IMR-90 (cell line): ENCODE results near the gene EXTL2. TPM values are rescaled to one million over a fixed set of nuclear protein-coding genes. Genes with fewer than 3 reads are reported as not detected.

Experiments
- ATAC-seq: fragments of 200-7000 bp; cut with Tn5 transposase; 2 replicates; pipeline ENCODE4 v1.9.1; 2020; ENCODE audit warnings: low read depth, mild to moderate bottlenecking, moderate library complexity
- BruUV-seq: library from RNA; stranded (reverse); fragments of 400-500 nt; replicated peaks from 2 replicates; lab custom pipeline; 2021; lab: Mats Ljungman, UMichigan
- CTCF ChIA-PET: fragments of 300-600 bp; formaldehyde crosslinking; extraction: SDS; loops from one replicate; lab custom pipeline; 2021; ENCODE audit warnings: antibody characterized with exemption; lab: Yijun Ruan, JAX
- POLR2A ChIA-PET: fragments of 300-600 bp; sonication (Branson Sonifier 250); formaldehyde crosslinking; loops from one replicate; lab custom pipeline; 2022; ENCODE audit warnings: antibody characterized with exemption; ENCODE audit not compliant: unreplicated experiment; lab: Charles Lee
- DNase-seq: peaks from one replicate; pipeline ENCODE4 v3.0.0; 2013
- H2AFZ ChIP-seq: replicated peaks from 2 replicates; pipeline ENCODE3; 2013; ENCODE audit warnings: low read length, mild to moderate bottlenecking; ENCODE audit not compliant: poor library complexity
- H2AK5ac ChIP-seq: 2 replicates; pipeline ENCODE4 v1.6.1; 2013; ENCODE audit warnings: low read depth, low read length, inconsistent platforms
- H2AK9ac ChIP-seq: replicated peaks from 2 replicates; pipeline ENCODE3; 2013; ENCODE audit warnings: mild to moderate bottlenecking, low read depth, low read length, moderate library complexity; ENCODE audit not compliant: poor library complexity
- H2BK120ac ChIP-seq: 2 replicates; pipeline ENCODE4 v1.6.1; 2013; ENCODE audit warnings: low read depth, low read length, inconsistent platforms
- H2BK15ac ChIP-seq: 3 replicates; pipeline ENCODE4 v1.6.1; 2013; ENCODE audit warnings: low read depth, low read length, inconsistent platforms
- H2BK20ac ChIP-seq: 2 replicates; pipeline ENCODE4 v1.6.1; 2013; ENCODE audit warnings: low read depth, mild to moderate bottlenecking, inconsistent platforms, low read length, moderate library complexity
- H2BK5ac ChIP-seq: 2 replicates; pipeline ENCODE4 v1.6.1; 2013; ENCODE audit warnings: mild to moderate bottlenecking, low read depth, low read length, inconsistent platforms; ENCODE audit not compliant: poor library complexity, severe bottlenecking
- H3K14ac ChIP-seq: replicated peaks from 2 replicates; pipeline ENCODE4 v1.6.1; 2013; ENCODE audit warnings: low read depth, low read length, inconsistent platforms
- H3K18ac ChIP-seq: 2 replicates; pipeline ENCODE4 v1.6.1; 2013; ENCODE audit warnings: low read depth, low read length, control low read depth
- H3K23ac ChIP-seq: 2 replicates; pipeline ENCODE4 v1.6.1; 2013; ENCODE audit warnings: low read depth, low read length, inconsistent platforms
- H3K27ac ChIP-seq: 2 replicates; pipeline ENCODE4 v1.5.1; 2013; ENCODE audit warnings: mild to moderate bottlenecking, control low read depth, low read length; ENCODE audit not compliant: insufficient read depth
- H3K27me3 ChIP-seq: 2 replicates; pipeline ENCODE4 v1.6.1; 2013; ENCODE audit warnings: low read length; ENCODE audit not compliant: control insufficient read depth, insufficient read depth
- H3K36me3 ChIP-seq: 2 replicates; pipeline ENCODE4 v1.6.1; 2013; ENCODE audit warnings: low read length, mixed read lengths; ENCODE audit not compliant: control insufficient read depth, insufficient read depth
- H3K4ac ChIP-seq: 2 replicates; pipeline ENCODE4 v1.6.1; 2013; ENCODE audit warnings: low read depth, low read length, inconsistent platforms
- H3K4me1 ChIP-seq: 2 replicates; pipeline ENCODE4 v1.6.1; 2013; ENCODE audit warnings: low read length, mixed read lengths; ENCODE audit not compliant: control insufficient read depth, insufficient read depth
- H3K4me2 ChIP-seq: 2 replicates; pipeline ENCODE4 v1.6.1; 2013; ENCODE audit warnings: low read depth, mild to moderate bottlenecking, control low read depth, low read length, moderate library complexity
- H3K4me3 ChIP-seq: 2 replicates; pipeline ENCODE4 v1.5.1; 2013; ENCODE audit warnings: low read depth, mild to moderate bottlenecking, control low read depth, low read length, moderate library complexity; ENCODE audit not compliant: insufficient read depth
- H3K56ac ChIP-seq: 2 replicates; pipeline ENCODE4 v1.6.1; 2013; ENCODE audit warnings: low read length, inconsistent platforms; ENCODE audit not compliant: insufficient read depth; ENCODE audit errors: extremely low read depth
- H3K79me1 ChIP-seq, 2 experiments: 2 replicates each; pipeline ENCODE4 v1.6.1; 2013; ENCODE audit warnings: low read length in 2 of 2, inconsistent platforms in 1 of 2, low read depth in 1 of 2
- H3K9ac ChIP-seq: 2 replicates; pipeline ENCODE4 v1.6.1; 2013; ENCODE audit warnings: low read depth, low read length, control low read depth
- H3K9me1 ChIP-seq: 2 replicates; pipeline ENCODE4 v1.6.1; 2013; ENCODE audit warnings: low read length, inconsistent platforms; ENCODE audit not compliant: insufficient read depth
- H3K9me3 ChIP-seq: 2 replicates; pipeline ENCODE4 v1.6.1; 2013; ENCODE audit warnings: low read length; ENCODE audit not compliant: control insufficient read depth, insufficient read depth
- H4K20me1 ChIP-seq: 2 replicates; pipeline ENCODE4 v1.6.1; 2013; ENCODE audit warnings: low read length, inconsistent platforms; ENCODE audit not compliant: insufficient read depth
- H4K5ac ChIP-seq: 2 replicates; pipeline ENCODE4 v1.6.1; 2013; ENCODE audit warnings: mild to moderate bottlenecking, low read depth, low read length, control low read depth
- H4K8ac ChIP-seq, 2 experiments: 2 replicates each; pipeline ENCODE4 v1.6.1; 2013; ENCODE audit warnings: low read depth in 2 of 2, low read length in 2 of 2, control low read depth in 1 of 2, inconsistent platforms in 1 of 2
- H4K91ac ChIP-seq: 2 replicates; pipeline ENCODE4 v1.6.1; 2013; ENCODE audit warnings: low read depth, low read length, inconsistent platforms; ENCODE audit not compliant: insufficient read depth
- BHLHE40 ChIP-seq: fragments of 150-350 bp; IDR thresholded peaks from 2 replicates; pipeline ENCODE4 v1.6.1; 2016; ENCODE audit warnings: mild to moderate bottlenecking, low read depth, low read length
- CEBPB ChIP-seq: IDR thresholded peaks from 2 replicates; pipeline ENCODE4 v1.6.1; 2012; ENCODE audit warnings: low read depth, low read length, improper control_type of control experiment
- CHD1 ChIP-seq: IDR thresholded peaks from 2 replicates; pipeline ENCODE4 v1.6.1; 2012; ENCODE audit warnings: low read depth, low read length, improper control_type of control experiment
- CTCF ChIP-seq: conservative IDR thresholded peaks from 2 replicates; pipeline ENCODE4 v1.5.1; 2012; ENCODE audit warnings: mild to moderate bottlenecking, low read depth, low read length, improper control_type of control experiment
- FOS ChIP-seq: fragments of 150-350 bp; IDR thresholded peaks from 2 replicates; pipeline ENCODE4 v1.6.1; 2016; ENCODE audit warnings: low read depth, low read length
- MAZ ChIP-seq: IDR thresholded peaks from 2 replicates; pipeline ENCODE4 v1.6.1; 2012; ENCODE audit warnings: low read depth, mild to moderate bottlenecking, low read length, improper control_type of control experiment, moderate library complexity, borderline replicate concordance
- MXI1 ChIP-seq: IDR thresholded peaks from 2 replicates; pipeline ENCODE4 v1.6.1; 2012; ENCODE audit warnings: low read depth, mild to moderate bottlenecking, low read length, moderate library complexity, borderline replicate concordance
- NFE2L2 ChIP-seq: fragments of 150-350 bp; IDR thresholded peaks from 2 replicates; pipeline ENCODE4 v1.6.1; 2016; ENCODE audit warnings: low read depth, mild to moderate bottlenecking, low read length
- POLR2A ChIP-seq: IDR thresholded peaks from 2 replicates; pipeline ENCODE4 v1.6.1; 2012; ENCODE audit warnings: mild to moderate bottlenecking, low read depth, low read length
- RCOR1 ChIP-seq: IDR thresholded peaks from 2 replicates; pipeline ENCODE4 v1.6.1; 2012; ENCODE audit warnings: mild to moderate bottlenecking, low read length, improper control_type of control experiment; ENCODE audit not compliant: insufficient replicate concordance
- RFX5 ChIP-seq: IDR thresholded peaks from 2 replicates; pipeline ENCODE4 v1.8.0; 2012; ENCODE audit warnings: low read depth, mild to moderate bottlenecking, low read length, moderate library complexity
- SMC3 ChIP-seq: fragments of 150-350 bp; IDR thresholded peaks from 2 replicates; pipeline ENCODE4 v1.6.1; 2016; ENCODE audit warnings: low read depth, mild to moderate bottlenecking, antibody characterized with exemption, low read length, moderate library complexity
- WGBS, 2 experiments: methylation state at CpG; one replicate each; pipeline versions ENCODE4 v1.1.5 to v1.1.7; 2013; ENCODE audit warnings: missing lambda C conversion rate in 2 of 2; ENCODE audit not compliant: insufficient read length in 1 of 2; ENCODE audit errors: extremely low coverage in 2 of 2; 5-methylcytosine and 5-hydroxymethylcytosine counted together
- dilution Hi-C: fragments of 300-500 bp; cut with HindIII; formaldehyde crosslinking; loops from one replicate; pipeline ENCODE4 v1.14.3; 2018; ENCODE audit warnings: low sequenced_read_pairs; ENCODE audit not compliant: unreplicated experiment
- in situ Hi-C: fragments of 300-500 bp; cut with MboI; formaldehyde crosslinking; loops from 3 replicates; pipeline ENCODE4 v1.14.3; 2019; ENCODE audit warnings: low sequenced_read_pairs, inconsistent platforms, mixed read lengths
- intact Hi-C: fragments of 100-400 bp; cut with micrococcal nuclease; formaldehyde crosslinking; loops from 2 replicates; pipeline ENCODE4 v1.10.0; 2022
- polyA plus RNA-seq, 3 experiments: library from polyadenylated mRNA; depleted of rRNA; stranded (reverse); fragments of >200 nt; gene quantifications; 2 replicates each; pipeline ENCODE4 v1.2.3, GENCODE V29; 2012; ENCODE audit warnings: low replicate concordance in 1 of 3
- total RNA-seq: library from RNA; depleted of rRNA; stranded (reverse); fragments of >200 nt; gene quantifications from 2 replicates; pipeline ENCODE4 v1.2.3, GENCODE V29; 2012
- TF ChIP-seq, protein P1 (sequence below): fragments of 150-350 bp; IDR thresholded peaks from 2 replicates; pipeline ENCODE4 v1.6.1; 2016; ENCODE audit warnings: low read depth, mild to moderate bottlenecking, low read length, moderate library complexity, borderline replicate concordance
- TF ChIP-seq, protein P2 (sequence below): fragments of 150-350 bp; IDR thresholded peaks from 2 replicates; pipeline ENCODE4 v1.6.1; 2017; ENCODE audit warnings: mild to moderate bottlenecking, antibody characterized with exemption, low read length, low read depth

Gene EXTL2
- total and polyA plus RNA-seq, 2 of the 4 experiments (the other 2 are of a cell fraction) = 24.9 to 27.6 TPM

- H2AFZ ChIP-seq = no peak overlapping the region
- H3K23ac ChIP-seq = peak overlapping the region; percentile 18; the same call in 1 of the 2 replicates
- POLR2A ChIA-PET = no interaction called here
- H2AK9ac ChIP-seq = no peak overlapping the region
- no peaks in the 10 kb centered on the region for H4K20me1 ChIP-seq
- H3K4me2 ChIP-seq = peak overlapping the region; percentile 95
- DNase-seq (peak; percentile 67), ATAC-seq (peak; percentile 74)
- no peaks in the 10 kb centered on the region for H3K27me3 ChIP-seq
- H2BK15ac ChIP-seq = no peak overlapping the region
- in situ Hi-C loops (no loop called here), dilution Hi-C loops (no loop called here), intact Hi-C loops (no loop called here)
- H3K27ac ChIP-seq = peak overlapping the region; percentile 79; the same call in 1 of the 2 replicates
- peak overlapping the region; percentile 70 for H4K5ac ChIP-seq
- H3K56ac ChIP-seq = no peak overlapping the region; the same call in 1 of the 2 replicates
- peak overlapping the region; percentile 34; the same call in 1 of the 2 replicates for H3K4me3 ChIP-seq
- no peaks in the 10 kb centered on the region for H3K36me3 ChIP-seq
- peak overlapping the region; percentile 83 for H3K18ac ChIP-seq
- H3K9ac ChIP-seq = peak overlapping the region; percentile 75; the same call in 1 of the 2 replicates
- peak overlapping the region; percentile 27 to 36; a peak in 3 of 4 replicates for H4K8ac ChIP-seq
- peak overlapping the region; percentile 9; the same call in 1 of the 2 replicates for H3K4ac ChIP-seq
- H2BK5ac ChIP-seq = peak overlapping the region; percentile 94
- no peak overlapping the region for H2AK5ac ChIP-seq
- WGBS, 2 experiments = no CpG with 5 or more reads among the region's 2 CpGs
- no peak overlapping the region; the same call in 1 of the 2 replicates for H3K14ac ChIP-seq
- peak overlapping the region; percentile 58; the same call in 1 of the 2 replicates for H2BK120ac ChIP-seq
- CTCF ChIA-PET = interaction anchor here (1.0 to 1.7 kb wide), 2 partner anchors 19 to 241 kb away, joined by 3 to 5 read pairs; no protein-coding TSS in a partner anchor
- H3K9me3 ChIP-seq = no peaks in the 10 kb centered on the region
- BruUV-seq = no TSS peak
- H2BK20ac ChIP-seq = peak overlapping the region; percentile 36; the same call in 1 of the 2 replicates
- H3K79me1 ChIP-seq = no peaks in the 10 kb centered on the region
- no peak overlapping the region for H4K91ac ChIP-seq
- H3K9me1 ChIP-seq = no peaks in the 10 kb centered on the region
- H3K4me1 ChIP-seq = no peaks in the 10 kb centered on the region
- TF ChIP-seq SMC3 (no peak), CEBPB (no peak), CHD1 (no peak), RFX5 (no peak), POLR2A (no peak), MAZ (no peak), RCOR1 (no peak), MXI1 (no peak), CTCF (no peak), BHLHE40 (no peak), NFE2L2 (no peak), FOS (no peak)
- TF ChIP-seq, protein P1, sequence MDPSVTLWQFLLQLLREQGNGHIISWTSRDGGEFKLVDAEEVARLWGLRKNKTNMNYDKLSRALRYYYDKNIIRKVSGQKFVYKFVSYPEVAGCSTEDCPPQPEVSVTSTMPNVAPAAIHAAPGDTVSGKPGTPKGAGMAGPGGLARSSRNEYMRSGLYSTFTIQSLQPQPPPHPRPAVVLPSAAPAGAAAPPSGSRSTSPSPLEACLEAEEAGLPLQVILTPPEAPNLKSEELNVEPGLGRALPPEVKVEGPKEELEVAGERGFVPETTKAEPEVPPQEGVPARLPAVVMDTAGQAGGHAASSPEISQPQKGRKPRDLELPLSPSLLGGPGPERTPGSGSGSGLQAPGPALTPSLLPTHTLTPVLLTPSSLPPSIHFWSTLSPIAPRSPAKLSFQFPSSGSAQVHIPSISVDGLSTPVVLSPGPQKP = no peak
- TF ChIP-seq, protein P2, sequence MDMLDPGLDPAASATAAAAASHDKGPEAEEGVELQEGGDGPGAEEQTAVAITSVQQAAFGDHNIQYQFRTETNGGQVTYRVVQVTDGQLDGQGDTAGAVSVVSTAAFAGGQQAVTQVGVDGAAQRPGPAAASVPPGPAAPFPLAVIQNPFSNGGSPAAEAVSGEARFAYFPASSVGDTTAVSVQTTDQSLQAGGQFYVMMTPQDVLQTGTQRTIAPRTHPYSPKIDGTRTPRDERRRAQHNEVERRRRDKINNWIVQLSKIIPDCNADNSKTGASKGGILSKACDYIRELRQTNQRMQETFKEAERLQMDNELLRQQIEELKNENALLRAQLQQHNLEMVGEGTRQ = no peak
Measured at GRCh38 chr1:100847361-100848082, 47.1 kb downstream of the EXTL2 start.
